PC-3 (cell line): ENCODE data around the gene MYH14. TPM values are rescaled to one million over a fixed set of nuclear protein-coding genes. Genes with fewer than 3 reads are reported as not detected.

Experiments used
- ATAC-seq: fragments of 200-7000 bp; cut with Tn5 transposase; 2 replicates; pipeline ENCODE4 v1.9.1; 2020; ENCODE audit warnings: mild to moderate bottlenecking, moderate library complexity
- BruUV-seq: library from RNA; stranded (reverse); fragments of 400-500 nt; replicated peaks from 2 replicates; lab custom pipeline; 2021; lab: Mats Ljungman, UMichigan
- CTCF ChIA-PET: fragments of 300-600 bp; sonication (Branson Sonifier 250); formaldehyde crosslinking; loops from one replicate; lab custom pipeline; 2022; ENCODE audit warnings: antibody characterized with exemption; lab: Charles Lee
- POLR2A ChIA-PET: fragments of 300-600 bp; sonication (Branson Sonifier 250); formaldehyde crosslinking; loops from one replicate; lab custom pipeline; 2022; ENCODE audit warnings: antibody characterized with exemption; ENCODE audit not compliant: unreplicated experiment; lab: Charles Lee
- DNase-seq: peaks from one replicate; pipeline ENCODE4 v3.0.0-alpha.2; 2015
- H2AFZ ChIP-seq: fragments of 300-600 bp; sonication (generic); 2 replicates; pipeline ENCODE4 v1.6.0; 2016; ENCODE audit warnings: antibody characterized with exemption, low read length
- H3F3A ChIP-seq: fragments of 300-600 bp; sonication (generic); one replicate; pipeline ENCODE4 v1.6.0; 2017; ENCODE audit warnings: antibody characterized with exemption, low read length, control low read depth, mild to moderate bottlenecking; ENCODE audit not compliant: unreplicated experiment
- H3K27ac ChIP-seq: fragments of 300-600 bp; sonication (generic); 2 replicates; pipeline ENCODE4 v1.5.1; 2016; ENCODE audit warnings: mild to moderate bottlenecking, low read length
- H3K27me3 ChIP-seq: fragments of 300-600 bp; sonication (generic); 2 replicates; pipeline ENCODE4 v1.6.1; 2016; ENCODE audit warnings: low read length, mixed read lengths
- H3K36me3 ChIP-seq: fragments of 300-600 bp; sonication (generic); 2 replicates; pipeline ENCODE4 v1.6.1; 2016; ENCODE audit warnings: low read depth, mixed run types, low read length, mixed read lengths
- H3K4me1 ChIP-seq: fragments of 300-600 bp; sonication (generic); 2 replicates; pipeline ENCODE4 v1.5.1; 2016; ENCODE audit warnings: low read length; ENCODE audit not compliant: insufficient read depth
- H3K4me2 ChIP-seq: fragments of 300-600 bp; sonication (generic); 2 replicates; pipeline ENCODE4 v1.6.0; 2016; ENCODE audit warnings: low read length
- H3K4me3 ChIP-seq: fragments of 300-600 bp; sonication (generic); 2 replicates; pipeline ENCODE4 v1.5.1; 2016; ENCODE audit warnings: mild to moderate bottlenecking, low read length, mixed read lengths
- H3K79me2 ChIP-seq: fragments of 300-600 bp; sonication (generic); 2 replicates; pipeline ENCODE4 v1.6.1; 2017; ENCODE audit warnings: low read length, mixed read lengths
- H3K9ac ChIP-seq: fragments of 300-600 bp; sonication (generic); 2 replicates; pipeline ENCODE4 v1.6.0; 2016; ENCODE audit warnings: mild to moderate bottlenecking, low read length
- H3K9me2 ChIP-seq: fragments of 300-600 bp; sonication (generic); replicated peaks from 2 replicates; pipeline ENCODE4 v1.6.1; 2016; ENCODE audit warnings: mixed run types, low read length, mixed read lengths
- H3K9me3 ChIP-seq: fragments of 300-600 bp; sonication (generic); 2 replicates; pipeline ENCODE4 v1.6.1; 2016; ENCODE audit warnings: low read length, mixed read lengths
- H4K20me1 ChIP-seq: fragments of 300-600 bp; sonication (generic); 2 replicates; pipeline ENCODE4 v1.6.1; 2016; ENCODE audit warnings: low read length, mixed read lengths
- CTCF ChIP-seq: fragments of 300-600 bp; sonication (generic); conservative IDR thresholded peaks from 2 replicates; pipeline ENCODE4 v1.5.1; 2017; ENCODE audit warnings: antibody characterized with exemption, low read depth, mild to moderate bottlenecking, low read length
- EZH2 ChIP-seq: fragments of 300-600 bp; sonication (generic); IDR thresholded peaks from one replicate; pipeline ENCODE4 v1.6.1; 2017; ENCODE audit warnings: antibody characterized with exemption, mild to moderate bottlenecking, low read length; ENCODE audit not compliant: unreplicated experiment
- EZH2phosphoT487 ChIP-seq: fragments of 300-600 bp; sonication (generic); IDR thresholded peaks from 2 replicates; pipeline ENCODE4 v1.6.1; 2018; ENCODE audit warnings: mild to moderate bottlenecking, antibody characterized with exemption, low read length, borderline replicate concordance
- intact Hi-C: fragments of 100-400 bp; cut with micrococcal nuclease; formaldehyde crosslinking; loops from 2 replicates; pipeline ENCODE4 v1.9.0; 2023
- total RNA-seq: library from RNA; depleted of rRNA; stranded (reverse); fragments of >200 nt; gene quantifications from 2 replicates; pipeline ENCODE4 v1.2.3, GENCODE V29; 2014

Gene MYH14
- total RNA-seq, 1 experiment from 2014 or later: 20.2 TPM

- Histone ChIP-seq H2AFZ (no peak overlapping the region), H3K4me2 (no peak overlapping the region), H3K4me1 (no peaks in the 10 kb centered on the region), H3K9me2 (no peaks in the 10 kb centered on the region), H3K36me3 (peaks cover 25% of the 10 kb centered on the region), H3K9ac (no peak overlapping the region), H3F3A (no peaks in the 10 kb centered on the region), H3K9me3 (no peaks in the 10 kb centered on the region), H3K27ac (no peak overlapping the region), H3K27me3 (no peaks in the 10 kb centered on the region), H3K4me3 (no peak overlapping the region), H4K20me1 (no peaks in the 10 kb centered on the region), H3K79me2 (no peaks in the 10 kb centered on the region)
- no TSS peak for BruUV-seq
- CTCF ChIA-PET: interaction anchor here (0.5 to 2.2 kb wide), 2 partner anchors 74 to 99 kb away, joined by 5 to 12 read pairs; partner anchors contain the start of gene KCNC3
- ATAC-seq: no peak
- POLR2A ChIA-PET: no interaction called here
- intact Hi-C loops: no loop called here
- no peak for TF ChIP-seq EZH2
- TF ChIP-seq CTCF: peak; percentile 57
- peak; percentile 15 for DNase-seq
These were observed 51.7 kb downstream of the MYH14 start for GRCh38 chr19:50255115-50255514.

- H3K9ac ChIP-seq: no peak overlapping the region
- H3K9me2 ChIP-seq: no peaks in the 10 kb centered on the region
- CTCF ChIA-PET: no interaction called here
- H3K4me1 ChIP-seq: no peaks in the 10 kb centered on the region
- H3K79me2 ChIP-seq: no peaks in the 10 kb centered on the region
- TF ChIP-seq EZH2 (no peak), CTCF (no peak), EZH2phosphoT487 (no peak)
- intact Hi-C loops: no loop called here
- H3K27ac ChIP-seq: no peak overlapping the region
- no peaks in the 10 kb centered on the region for H4K20me1 ChIP-seq
- DNase-seq: no peak
- H3K27me3 ChIP-seq: no peaks in the 10 kb centered on the region
- ATAC-seq: no peak
- H2AFZ ChIP-seq: no peak overlapping the region
- BruUV-seq: no TSS peak
- peaks cover 25% of the 10 kb centered on the region for H3K36me3 ChIP-seq
- POLR2A ChIA-PET: no interaction called here
- H3K9me3 ChIP-seq: no peaks in the 10 kb centered on the region
- no peak overlapping the region for H3K4me3 ChIP-seq
- H3K4me2 ChIP-seq: no peak overlapping the region
- no peaks in the 10 kb centered on the region for H3F3A ChIP-seq
These were observed 53.7 kb downstream of the MYH14 start for GRCh38 chr19:50257141-50257540.

GRCh38 chr19:50258918-50259372, 55.5 kb downstream of the MYH14 start:
- no peaks in the 10 kb centered on the region for H3F3A ChIP-seq
- no peaks in the 10 kb centered on the region for H3K79me2 ChIP-seq
- H4K20me1 ChIP-seq: no peaks in the 10 kb centered on the region
- ChIA-PET POLR2A (no interaction called here), CTCF (no interaction called here)
- TF ChIP-seq CTCF (peak; percentile 86), EZH2phosphoT487 (no peak)
- no peak overlapping the region for H3K4me3 ChIP-seq
- H3K27ac ChIP-seq: no peak overlapping the region
- no peaks in the 10 kb centered on the region for H3K27me3 ChIP-seq
- peaks cover 11% of the 10 kb centered on the region; the same call in 1 of the 2 replicates for H3K36me3 ChIP-seq
- H3K9me3 ChIP-seq: no peaks in the 10 kb centered on the region
- no peak overlapping the region for H2AFZ ChIP-seq
- ATAC-seq (no peak), DNase-seq (peak; percentile 21)
- BruUV-seq: no TSS peak
- H3K4me2 ChIP-seq: no peak overlapping the region
- no peaks in the 10 kb centered on the region for H3K4me1 ChIP-seq
- H3K9me2 ChIP-seq: no peaks in the 10 kb centered on the region
- intact Hi-C loops: no loop called here
- H3K9ac ChIP-seq: no peak overlapping the region
